Stimulated activated naive CD8-positive, alpha-beta T cell treated with anti-CD3 and anti-CD28 coated beads, Interleukin-15, amount 100 ng/mL, for 72 hours (primary cell): ENCODE measurements around the gene ZNF385D.

Experiments used
- ATAC-seq: fragments of 150-1000 bp; cut with Tn5 transposase; 2 replicates; pipeline ENCODE4 v1.10.0; 2021; ENCODE audit warnings: mild to moderate bottlenecking, moderate library complexity
- DNase-seq, 2 donors: peaks; one replicate each; pipeline ENCODE4 v3.0.0; 2021 to 2022
- H3K27ac Mint-ChIP-seq, 2 donors: one replicate each; pipeline ENCODE4 v1.8.0; 2022; ENCODE audit warnings: mild to moderate bottlenecking in 2 of 2, mixed read lengths in 2 of 2, moderate library complexity in 2 of 2
- H3K27me3 Mint-ChIP-seq: one replicate; pipeline ENCODE4 v1.8.0; 2022; ENCODE audit warnings: mixed read lengths
- H3K4me1 Mint-ChIP-seq: one replicate; pipeline ENCODE4 v1.8.0; 2022; ENCODE audit warnings: mild to moderate bottlenecking, mixed read lengths
- H3K4me3 Mint-ChIP-seq, 2 donors: one replicate each; pipeline ENCODE4 v1.8.0; 2022; ENCODE audit warnings: mild to moderate bottlenecking in 2 of 2, mixed read lengths in 2 of 2, moderate library complexity in 1 of 2
- H3K9me3 Mint-ChIP-seq, 2 donors: one replicate each; pipeline ENCODE4 v1.8.0; 2022; ENCODE audit warnings: mixed read lengths in 2 of 2

Gene ZNF385D

DNA sequence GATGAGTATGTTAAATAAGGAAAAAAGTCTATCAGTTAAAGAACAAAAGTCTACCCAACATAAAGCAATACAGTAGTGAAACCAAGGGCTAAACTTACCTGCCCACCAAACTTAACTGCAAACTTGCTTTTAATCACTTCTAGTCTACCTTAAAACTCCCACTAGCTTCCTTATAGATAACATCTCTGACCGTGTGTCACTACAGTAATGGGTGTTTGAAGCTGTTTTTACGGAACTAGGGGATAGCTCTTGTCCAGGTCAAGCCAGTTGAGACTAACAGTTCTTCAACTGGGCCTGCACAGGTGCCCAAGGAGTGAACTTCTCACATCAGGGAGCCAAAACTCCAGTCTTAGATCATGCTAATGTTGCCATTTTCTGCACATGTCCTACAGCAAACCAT is 132.3 kb downstream of the ZNF385D start:
- Mint-ChIP-seq H3K9me3 (peaks cover 0 to 7% of the 10 kb centered on the region in 2 donors), H3K27me3 (no peaks in the 10 kb centered on the region), H3K4me1 (no peaks in the 10 kb centered on the region), H3K27ac (no peak overlapping the region), H3K4me3 (no peak overlapping the region)
- no peak for DNase-seq
- no peak for ATAC-seq

DNA sequence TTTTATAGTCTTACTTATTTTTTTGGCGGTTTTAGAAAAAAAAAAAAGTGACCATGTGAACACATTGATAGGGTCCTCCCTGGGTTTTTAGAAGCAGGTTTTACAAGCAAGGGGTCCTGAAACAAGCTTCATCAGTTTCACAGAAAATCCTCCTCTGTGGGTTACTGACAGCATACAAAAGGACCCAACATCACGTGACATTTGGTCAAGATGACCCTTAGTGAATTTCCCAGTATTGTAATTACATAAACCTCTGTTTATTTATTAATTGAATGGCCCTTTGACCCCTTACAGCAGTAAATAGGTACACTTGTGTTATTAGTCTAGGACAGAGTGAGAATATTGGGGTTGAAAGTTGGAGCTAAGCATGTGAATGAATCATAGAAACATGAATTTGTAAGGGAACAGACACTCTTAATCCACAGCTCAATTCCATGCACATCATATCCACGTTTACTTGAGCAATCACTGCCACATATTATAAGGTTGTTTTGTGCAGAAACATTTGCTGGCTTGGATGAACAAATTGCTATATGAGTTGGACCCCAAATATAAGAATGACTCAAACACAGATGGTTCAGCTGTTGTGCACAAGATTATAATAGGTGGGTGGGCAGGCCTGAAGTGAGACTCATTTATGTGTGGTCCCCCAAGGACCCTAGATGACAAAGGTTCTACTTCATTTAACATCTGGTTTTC is 137.5 kb downstream of the ZNF385D start:
- Mint-ChIP-seq H3K27ac (no peak overlapping the region), H3K4me3 (no peak overlapping the region), H3K9me3 (peaks cover 0 to 7% of the 10 kb centered on the region in 2 donors), H3K27me3 (no peaks in the 10 kb centered on the region), H3K4me1 (no peaks in the 10 kb centered on the region)
- ATAC-seq (no peak), DNase-seq (no peak)

DNA sequence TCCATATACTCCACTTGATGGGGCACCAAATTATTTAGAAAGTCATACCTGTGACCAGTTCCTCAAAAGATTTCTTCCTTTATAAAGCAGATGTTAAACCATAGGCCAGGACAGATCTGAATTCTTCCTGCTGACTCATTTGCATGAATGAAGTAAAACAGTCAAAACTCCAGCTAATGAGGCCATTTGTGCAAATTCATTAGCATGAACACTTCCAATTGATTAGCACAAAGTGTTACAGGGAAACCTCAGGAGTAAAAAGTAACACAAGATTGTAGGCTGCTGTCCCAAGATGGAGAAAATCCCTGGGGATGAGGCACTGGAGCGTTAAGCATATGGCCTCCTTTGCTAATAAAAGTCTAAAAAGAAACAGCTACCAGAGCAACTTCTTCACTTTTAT is 149.8 kb downstream of the ZNF385D start:
- ATAC-seq (no peak), DNase-seq (no peak)
- no peak overlapping the region for H3K4me3 Mint-ChIP-seq
- H3K4me1 Mint-ChIP-seq, result no peaks in the 10 kb centered on the region
- H3K27ac Mint-ChIP-seq, result no peak overlapping the region
- peaks cover 0 to 3% of the 10 kb centered on the region in 2 donors for H3K9me3 Mint-ChIP-seq
- no peaks in the 10 kb centered on the region for H3K27me3 Mint-ChIP-seq

DNA sequence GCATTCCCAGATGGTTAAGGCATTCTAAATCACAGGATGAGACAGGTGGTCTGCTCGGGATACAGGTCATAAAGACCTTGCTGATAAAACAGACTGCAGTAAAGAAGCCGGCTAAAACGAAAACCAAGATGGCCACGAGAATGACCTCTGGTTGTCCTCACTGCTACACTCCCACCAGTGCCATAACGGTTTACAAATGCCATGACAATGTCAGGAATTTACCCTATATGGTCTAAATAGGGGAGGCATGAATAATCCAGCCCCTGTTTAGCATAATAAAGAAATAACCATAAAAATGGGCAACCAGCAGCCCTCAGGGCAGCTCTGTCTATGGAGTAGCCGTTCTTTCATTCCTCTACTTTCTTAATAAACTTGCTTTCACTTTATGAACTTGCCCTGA is 151.1 kb downstream of the ZNF385D start:
- no peak for ATAC-seq
- DNase-seq, result no peak
- Mint-ChIP-seq H3K9me3 (peaks cover 0 to 3% of the 10 kb centered on the region in 2 donors), H3K27ac (no peak overlapping the region), H3K27me3 (no peaks in the 10 kb centered on the region), H3K4me3 (no peak overlapping the region), H3K4me1 (no peaks in the 10 kb centered on the region)

DNA sequence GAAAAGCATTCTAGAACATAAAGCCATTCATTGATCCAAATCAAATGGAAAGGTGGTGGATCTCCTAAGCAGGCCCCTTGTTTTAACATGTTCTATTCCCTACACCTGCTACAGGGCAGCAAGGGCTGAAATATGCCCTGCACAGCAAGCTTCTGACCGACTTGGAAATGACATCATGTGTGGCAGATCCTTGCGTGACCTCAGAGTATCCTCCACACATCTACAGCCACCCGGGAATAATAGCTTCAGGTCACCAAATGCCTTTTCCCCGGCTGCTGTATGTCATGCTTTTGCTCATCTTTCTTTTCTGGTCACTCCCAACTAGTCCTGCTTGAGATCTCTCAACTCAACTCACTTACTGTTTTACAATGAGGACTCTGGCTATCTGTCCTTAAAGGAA is 158.2 kb downstream of the ZNF385D start:
- ATAC-seq (no peak), DNase-seq (no peak)
- H3K9me3 Mint-ChIP-seq, result no peaks in the 10 kb centered on the region
- no peaks in the 10 kb centered on the region for H3K27me3 Mint-ChIP-seq
- H3K4me1 Mint-ChIP-seq, result no peaks in the 10 kb centered on the region
- H3K4me3 Mint-ChIP-seq, result no peak overlapping the region
- no peak overlapping the region for H3K27ac Mint-ChIP-seq

DNA sequence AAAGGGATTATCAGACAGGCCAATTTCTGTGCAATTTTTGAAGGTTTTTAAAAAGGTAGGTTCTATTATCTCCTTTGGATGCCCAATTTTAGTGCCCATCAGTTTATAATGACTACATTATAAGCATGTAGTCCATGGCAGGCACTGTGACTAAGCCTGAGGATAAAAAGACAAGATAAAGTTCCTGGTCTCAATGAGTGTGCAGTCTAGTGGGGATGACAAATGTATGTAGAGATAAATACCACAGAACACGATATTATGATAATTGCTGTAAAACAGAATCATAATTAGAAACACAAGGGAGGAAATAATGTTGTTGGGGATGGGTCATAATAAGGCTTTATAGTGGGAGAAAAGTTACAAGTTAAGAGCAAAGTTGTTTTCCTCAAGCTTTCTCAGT is 163.1 kb downstream of the ZNF385D start:
- Mint-ChIP-seq H3K27me3 (no peaks in the 10 kb centered on the region), H3K9me3 (peaks cover 0 to 11% of the 10 kb centered on the region in 2 donors), H3K4me1 (no peaks in the 10 kb centered on the region), H3K4me3 (no peak overlapping the region), H3K27ac (no peak overlapping the region)
- DNase-seq, result no peak
- ATAC-seq, result no peak

DNA sequence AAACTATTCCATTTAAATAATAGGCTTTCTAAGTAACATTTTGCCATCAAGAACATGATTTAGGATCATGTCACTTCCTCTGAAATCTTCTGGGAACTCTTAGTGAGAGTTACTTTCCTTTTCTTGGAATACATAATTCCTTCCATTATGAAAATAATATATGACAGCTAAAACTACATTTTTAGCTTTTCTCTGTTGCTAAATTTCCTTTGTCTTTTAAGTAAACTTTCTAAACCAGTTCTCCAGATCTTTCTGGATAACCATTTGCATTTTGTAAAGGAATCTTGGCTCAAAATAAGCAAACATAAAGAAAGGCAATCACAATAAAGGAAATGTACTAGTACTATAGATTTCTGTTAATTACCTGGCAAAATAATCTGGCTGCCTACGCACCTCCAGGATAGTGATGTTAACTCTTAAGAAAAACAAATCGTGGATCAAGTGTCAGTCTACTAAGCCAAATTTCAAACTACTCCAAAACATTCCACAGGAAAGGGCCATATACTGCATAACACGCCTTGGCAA is 165.7 kb downstream of the ZNF385D start:
- DNase-seq (no peak), ATAC-seq (no peak)
- Mint-ChIP-seq H3K27me3 (no peaks in the 10 kb centered on the region), H3K4me3 (no peak overlapping the region), H3K9me3 (peaks cover 8 to 17% of the 10 kb centered on the region in 2 donors), H3K27ac (no peak overlapping the region), H3K4me1 (no peaks in the 10 kb centered on the region)

DNA sequence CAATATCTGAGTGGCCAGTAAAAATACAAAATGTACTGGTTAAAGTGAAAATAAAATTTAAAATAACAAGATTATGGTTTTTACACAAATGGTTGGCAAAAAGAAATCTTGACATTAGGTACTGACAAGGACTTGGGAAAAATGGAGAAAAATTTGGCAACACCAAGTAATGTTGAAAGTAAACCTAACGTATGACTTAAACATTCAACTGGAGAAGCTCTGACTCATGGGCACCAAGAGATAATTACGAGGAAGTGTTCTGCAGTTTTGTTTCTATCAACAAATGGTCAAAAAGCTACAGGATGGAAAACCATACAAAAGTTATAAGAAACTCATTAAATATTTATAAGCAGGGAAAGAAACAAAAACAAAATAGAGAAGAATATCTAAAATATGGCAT is 177.7 kb downstream of the ZNF385D start:
- Mint-ChIP-seq H3K9me3 (peaks cover 7 to 8% of the 10 kb centered on the region in 2 donors), H3K27ac (no peak overlapping the region), H3K4me3 (no peak overlapping the region), H3K27me3 (no peaks in the 10 kb centered on the region), H3K4me1 (no peaks in the 10 kb centered on the region)
- DNase-seq (no peak), ATAC-seq (no peak)

DNA sequence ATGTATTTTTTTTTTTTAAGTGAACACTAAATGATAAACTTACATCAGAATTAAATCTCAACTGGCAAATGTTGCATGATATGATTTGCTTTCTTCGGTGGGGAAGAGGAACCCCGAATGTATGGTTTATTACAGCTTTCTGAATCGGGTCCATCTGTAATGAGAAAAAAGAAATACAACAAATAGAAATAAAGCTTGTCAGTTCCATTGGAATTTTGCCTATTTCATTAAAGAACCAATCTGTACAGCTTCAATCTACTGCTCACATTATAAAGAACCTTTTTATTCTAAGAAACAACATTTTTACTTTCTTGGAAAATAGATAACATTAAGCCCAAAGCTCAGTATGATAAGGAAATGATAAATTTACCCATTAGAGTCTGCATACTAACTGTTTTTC is 186.5 kb downstream of the ZNF385D start:
- no peak for ATAC-seq
- H3K4me1 Mint-ChIP-seq, result no peaks in the 10 kb centered on the region
- DNase-seq, result no peak

DNA sequence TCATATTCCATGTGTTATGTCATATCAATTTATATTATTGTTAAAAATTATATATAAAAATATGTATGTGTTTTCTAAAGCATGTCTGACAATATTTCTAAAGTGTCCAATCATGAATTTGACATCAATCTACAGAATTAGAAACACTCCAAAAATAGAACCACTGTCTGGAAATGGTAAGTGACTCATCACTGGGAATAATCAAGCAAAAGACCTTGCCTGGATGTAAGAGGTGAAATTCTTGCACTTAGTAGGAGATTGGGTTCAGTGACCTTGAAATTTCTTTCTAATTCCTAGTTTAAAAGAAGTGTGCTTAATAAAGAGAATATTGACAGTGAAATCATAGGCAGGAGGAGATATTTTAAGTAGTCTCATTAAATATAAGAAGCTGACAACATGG is 188.8 kb downstream of the ZNF385D start:
- no peaks in the 10 kb centered on the region for H3K4me1 Mint-ChIP-seq
- ATAC-seq (no peak), DNase-seq (no peak)
- H3K27me3 Mint-ChIP-seq, result no peaks in the 10 kb centered on the region
- no peak overlapping the region for H3K4me3 Mint-ChIP-seq
- no peak overlapping the region for H3K27ac Mint-ChIP-seq
- peaks cover 8 to 22% of the 10 kb centered on the region in 2 donors for H3K9me3 Mint-ChIP-seq

More for the DNA sequence above, 186.5 kb downstream of the ZNF385D start:
- Mint-ChIP-seq H3K27ac (no peak overlapping the region), H3K9me3 (peaks cover 6% of the 10 kb centered on the region in 2 donors), H3K27me3 (no peaks in the 10 kb centered on the region), H3K4me3 (no peak overlapping the region)

DNA sequence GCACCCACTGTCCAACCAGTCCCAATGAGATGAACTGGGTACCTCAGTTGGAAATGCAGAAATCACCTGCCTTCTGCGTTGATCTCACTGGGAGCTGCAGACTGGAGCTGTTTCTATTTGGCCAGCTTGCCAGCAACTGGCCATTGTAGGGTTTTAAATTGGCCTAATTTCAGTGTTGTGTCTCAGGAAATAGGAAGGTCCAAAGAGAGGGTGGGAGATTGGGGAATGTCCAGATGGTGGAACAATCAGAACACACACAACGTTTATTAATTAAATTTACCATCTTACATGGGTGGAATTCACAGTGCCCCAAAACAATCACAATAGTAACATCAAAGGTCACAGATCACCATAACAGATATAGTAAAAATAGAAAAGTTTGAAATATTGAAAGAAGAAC is 189.5 kb downstream of the ZNF385D start:
- H3K4me1 Mint-ChIP-seq, result no peaks in the 10 kb centered on the region
- no peak for ATAC-seq

DNA sequence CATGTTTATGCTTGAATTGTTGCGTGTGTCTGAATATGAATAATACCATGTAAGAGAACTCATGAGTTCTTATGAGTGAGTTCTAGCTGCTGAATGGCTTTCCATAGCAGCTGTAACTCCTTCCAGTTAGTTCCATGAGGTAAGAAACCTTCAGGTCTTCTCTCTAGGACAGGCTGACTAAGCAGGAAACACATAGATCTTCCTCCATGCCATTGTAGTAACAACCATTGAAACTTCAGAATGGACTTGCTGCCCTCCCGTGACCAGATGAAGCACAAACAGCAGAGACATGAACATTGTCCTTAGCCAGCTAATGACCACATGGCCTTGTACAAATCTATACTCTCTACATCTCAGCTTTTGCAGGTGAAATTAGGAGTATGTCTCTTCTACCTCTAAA is 200.0 kb downstream of the ZNF385D start:
- Mint-ChIP-seq H3K4me3 (no peak overlapping the region), H3K4me1 (no peaks in the 10 kb centered on the region), H3K27ac (no peak overlapping the region), H3K9me3 (peaks cover 0 to 8% of the 10 kb centered on the region in 2 donors), H3K27me3 (no peaks in the 10 kb centered on the region)
- ATAC-seq (no peak), DNase-seq (no peak)

More for the DNA sequence above, 189.5 kb downstream of the ZNF385D start:
- Mint-ChIP-seq H3K4me3 (no peak overlapping the region), H3K9me3 (peaks cover 15 to 22% of the 10 kb centered on the region in 2 donors), H3K27me3 (no peaks in the 10 kb centered on the region), H3K27ac (no peak overlapping the region)
- no peak for DNase-seq

DNA sequence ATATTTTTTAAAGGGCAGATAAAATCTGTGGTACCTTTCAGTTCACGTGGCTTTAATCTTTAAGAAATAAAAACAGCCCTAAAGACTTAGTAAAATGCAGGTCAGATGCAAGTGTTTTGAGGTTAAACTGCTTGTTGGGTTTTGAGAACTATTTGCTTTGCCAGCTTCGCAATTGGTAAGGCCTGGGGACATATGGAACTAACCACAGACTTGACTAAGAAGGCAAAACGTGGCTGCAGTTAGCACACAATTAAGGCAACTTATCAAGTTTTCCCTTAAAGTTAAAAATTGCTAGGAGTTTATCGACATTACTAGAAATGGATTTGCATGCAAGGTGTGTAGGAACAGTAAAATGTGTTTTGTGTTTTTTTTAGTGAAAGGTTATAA is 206.9 kb downstream of the ZNF385D start:
- H3K4me1 Mint-ChIP-seq, result no peaks in the 10 kb centered on the region
- no peak overlapping the region for H3K4me3 Mint-ChIP-seq
- peaks cover 0 to 15% of the 10 kb centered on the region in 2 donors for H3K9me3 Mint-ChIP-seq
- DNase-seq, result no peak
- H3K27ac Mint-ChIP-seq, result no peak overlapping the region
- no peak for ATAC-seq
- H3K27me3 Mint-ChIP-seq, result no peaks in the 10 kb centered on the region

DNA sequence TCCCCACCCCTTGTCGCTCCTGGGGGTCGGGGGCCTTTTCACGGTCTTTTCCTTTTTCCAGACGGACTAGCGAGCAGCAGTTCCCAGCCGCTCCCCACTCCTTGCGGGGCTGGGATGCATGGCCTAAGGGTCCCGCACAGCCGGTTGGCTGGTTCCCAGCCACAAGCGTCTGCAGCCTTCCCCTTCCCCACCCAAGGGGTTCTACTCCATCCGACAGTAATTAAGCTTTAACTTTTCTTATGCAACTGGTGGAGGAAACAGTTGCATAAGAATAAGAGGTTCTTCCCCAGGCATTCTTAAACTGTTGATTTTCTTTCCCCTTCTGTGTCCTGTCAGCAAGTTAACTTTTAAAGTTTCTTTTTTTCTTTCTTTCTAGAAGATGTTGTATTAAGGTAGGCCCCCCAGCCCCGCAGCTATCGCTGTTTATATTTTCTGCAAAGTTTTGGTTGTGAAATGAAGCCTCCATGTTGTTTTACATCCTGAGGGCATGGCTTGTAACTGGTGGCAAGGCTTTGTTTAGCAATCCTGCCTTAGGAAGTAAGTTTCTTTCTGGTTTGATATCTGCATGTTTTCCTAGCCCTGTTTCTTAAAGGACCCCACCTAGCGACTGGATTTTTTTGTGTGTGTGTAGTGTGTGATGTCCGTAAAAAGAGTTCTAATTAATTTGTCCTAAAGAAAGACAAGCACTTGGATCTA is 207.5 kb downstream of the ZNF385D start:
- Mint-ChIP-seq H3K27me3 (no peaks in the 10 kb centered on the region), H3K27ac (no peak overlapping the region), H3K4me3 (peak overlapping the region in 1 of 2 donors; percentile 18), H3K4me1 (no peaks in the 10 kb centered on the region), H3K9me3 (peaks cover 0 to 13% of the 10 kb centered on the region in 2 donors)
- no peak for DNase-seq
- ATAC-seq, result no peak

DNA sequence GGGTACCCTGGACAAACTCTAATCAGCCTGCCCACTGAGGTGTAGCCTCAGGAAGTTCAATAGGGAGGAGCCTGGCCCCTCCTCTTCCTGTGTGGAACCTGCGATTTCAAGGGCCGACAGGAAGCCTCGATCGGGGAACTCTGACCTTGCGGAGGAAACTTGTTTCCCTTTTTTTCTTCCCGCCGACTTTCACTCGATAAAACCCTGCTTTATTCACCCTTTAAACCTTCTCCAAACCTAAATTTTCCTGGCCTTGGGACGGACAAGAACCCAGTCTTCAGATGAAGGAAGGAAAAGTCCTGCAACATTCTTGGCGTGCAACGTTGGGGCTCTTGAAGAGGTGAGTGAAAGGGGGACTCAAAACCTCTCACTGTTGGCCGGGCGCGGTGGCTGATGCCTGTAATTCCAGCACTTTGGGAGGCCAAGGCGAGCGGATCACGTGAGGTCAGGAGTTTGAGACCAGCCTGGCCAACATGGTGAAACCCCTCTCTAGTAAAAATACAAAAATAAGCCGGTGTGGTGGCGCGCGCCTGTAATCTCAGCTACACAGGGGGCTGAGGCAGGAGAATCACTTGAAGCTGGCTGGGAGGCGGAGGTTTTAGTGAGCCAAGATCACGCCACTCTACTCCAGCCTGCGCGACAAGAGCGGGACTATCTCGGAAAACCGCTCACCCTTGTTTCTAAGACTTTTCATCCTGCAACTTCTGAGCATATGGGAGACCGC is 208.2 kb downstream of the ZNF385D start:
- Mint-ChIP-seq H3K27ac (no peak overlapping the region), H3K4me1 (no peaks in the 10 kb centered on the region), H3K4me3 (no peak overlapping the region), H3K9me3 (peaks cover 6 to 7% of the 10 kb centered on the region in 2 donors), H3K27me3 (no peaks in the 10 kb centered on the region)
- ATAC-seq (no peak), DNase-seq (no peak)

DNA sequence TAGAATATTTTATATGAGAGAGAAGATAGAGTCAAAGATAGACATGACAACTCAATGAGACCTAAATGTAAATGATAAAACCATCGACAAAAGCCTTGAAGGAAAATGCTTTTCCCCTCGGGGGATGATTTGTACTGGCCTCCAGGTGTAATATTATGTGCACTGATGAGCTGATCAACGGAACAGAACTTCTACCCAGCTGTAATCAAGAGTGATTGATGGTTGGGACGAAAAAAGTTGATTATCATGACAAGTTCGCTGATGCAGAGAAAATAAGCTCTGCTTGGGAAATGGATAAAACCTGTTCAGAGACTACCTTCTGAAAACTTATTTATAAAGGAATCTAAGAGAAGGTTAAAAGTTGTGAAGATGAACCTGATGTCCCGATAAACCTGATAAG is 210.7 kb downstream of the ZNF385D start:
- no peak overlapping the region for H3K4me3 Mint-ChIP-seq
- no peaks in the 10 kb centered on the region for H3K4me1 Mint-ChIP-seq
- H3K27ac Mint-ChIP-seq, result no peak overlapping the region
- peaks cover 7 to 8% of the 10 kb centered on the region in 2 donors for H3K9me3 Mint-ChIP-seq
- no peak for DNase-seq
- no peak for ATAC-seq
- no peaks in the 10 kb centered on the region for H3K27me3 Mint-ChIP-seq
